Lung (tissue), 12 donors: Measurements from ENCODE around the gene MIPEP. TPM values are rescaled to one million over a fixed set of nuclear protein-coding genes. Genes with fewer than 3 reads are reported as not detected.

Experiments
- ATAC-seq: fragments of 200-7000 bp; cut with Tn5 transposase; one replicate; pipeline ENCODE4 v1.9.1; 2020; ENCODE audit warnings: moderate number of reproducible peaks; ENCODE audit not compliant: insufficient read depth, low FRiP score
- DNase-seq, 3 donors: peaks; one replicate each; pipeline ENCODE4 v3.0.0-alpha.2; 2013 to 2017
- H3K27ac ChIP-seq, 2 donors: one replicate each; pipeline ENCODE4 v1.5.1; 2013; ENCODE audit warnings: mild to moderate bottlenecking in 2 of 2, moderate library complexity in 2 of 2, control low read depth in 1 of 2, inconsistent platforms in 1 of 2, low read depth in 1 of 2, low read length in 1 of 2
- H3K27me3 ChIP-seq, 3 donors: one replicate each; pipeline ENCODE4 v1.5.1; 2013; ENCODE audit warnings: low read length in 2 of 3; ENCODE audit not compliant: control insufficient read depth in 3 of 3, insufficient read depth in 3 of 3
- H3K36me3 ChIP-seq, 4 donors: one replicate each; pipeline ENCODE4 v1.5.1; 2013; ENCODE audit warnings: low read length in 4 of 4, mild to moderate bottlenecking in 1 of 4, moderate library complexity in 1 of 4; ENCODE audit not compliant: control insufficient read depth in 4 of 4, insufficient read depth in 4 of 4
- H3K4me1 ChIP-seq, 5 donors: one replicate each; pipeline ENCODE4 v1.5.1; 2013; ENCODE audit warnings: low read length in 5 of 5, mild to moderate bottlenecking in 2 of 5, moderate library complexity in 1 of 5; ENCODE audit not compliant: control insufficient read depth in 5 of 5, insufficient read depth in 5 of 5
- H3K4me3 ChIP-seq: one replicate; pipeline ENCODE4 v1.5.1; 2013; ENCODE audit warnings: mild to moderate bottlenecking, control low read depth, moderate library complexity
- H3K9ac ChIP-seq, 2 donors: one replicate each; pipeline ENCODE4 v1.5.1; 2013; ENCODE audit warnings: low read length in 2 of 2, control low read depth in 1 of 2; ENCODE audit not compliant: insufficient read depth in 1 of 2
- H3K9me3 ChIP-seq, 4 donors: one replicate each; pipeline ENCODE4 v1.5.1; 2013; ENCODE audit warnings: low read length in 3 of 4, mild to moderate bottlenecking in 1 of 4, moderate library complexity in 1 of 4; ENCODE audit not compliant: control insufficient read depth in 4 of 4, insufficient read depth in 3 of 4
- WGBS, 2 donors: extraction: QIAGEN DNeasy Blood & Tissue Kit; methylation state at CpG; one replicate each; pipeline ENCODE4 v1.1.7; 2013; 5-methylcytosine and 5-hydroxymethylcytosine counted together
- polyA plus RNA-seq, 2 donors: library from polyadenylated mRNA; stranded (reverse); fragments of 200-250 nt; gene quantifications; one replicate each; pipeline ENCODE4 v1.2.1, GENCODE V29; 2013
- total RNA-seq, 2 donors: library from RNA; depleted of rRNA in 1 of 2; stranded (reverse); fragments of >200 nt in 1 of 2; gene quantifications; one replicate each; pipeline ENCODE4 v1.2.1, GENCODE V29; 2014 to 2021
- TF ChIP-seq, protein P1 (sequence below): IDR thresholded peaks from 2 replicates; pipeline ENCODE4 v1.5.1; 2012; ENCODE audit warnings: mild to moderate bottlenecking; ENCODE audit errors: control extremely low read depth, extremely low read depth
- donor health status: control.
- donor health status: control.
- donor health status: Bipolar disorder and iron deficiency.
- donor health status: healthy.
- donor health status: DM: yes; HTN: yes; CAD: no.

Gene MIPEP
- total and polyA plus RNA-seq, 4 donors: 12.9 to 35.1 (median 25.3) TPM

DNA sequence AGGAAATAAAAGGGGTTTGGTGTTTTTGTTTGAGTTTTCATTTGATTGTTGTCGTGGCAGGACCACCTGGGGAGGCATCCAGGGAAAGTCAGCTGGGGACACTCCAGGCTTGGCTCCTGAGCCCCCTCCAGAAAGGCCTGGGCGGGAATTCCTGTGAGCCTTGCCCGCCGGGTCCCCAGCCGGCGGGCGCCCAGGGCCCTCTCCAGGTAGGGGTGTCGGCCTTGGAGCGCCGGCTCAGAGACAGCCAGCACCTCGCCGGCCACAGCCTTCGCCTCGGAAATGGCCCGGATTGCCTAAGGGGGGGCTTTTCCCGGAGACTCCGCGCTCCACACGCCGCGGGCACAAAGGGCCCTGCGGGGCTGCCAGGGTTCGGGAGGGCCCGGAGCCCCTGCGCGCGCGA, 194.0 kb downstream of the MIPEP start:
- DNase-seq (no peak), ATAC-seq (no peak)
- Histone ChIP-seq H3K9ac (no peak overlapping the region), H3K27me3 (no peaks in the 10 kb centered on the region), H3K27ac (no peak overlapping the region), H3K9me3 (no peaks in the 10 kb centered on the region), H3K4me1 (peaks cover 0 to 26% (median 3%) of the 10 kb centered on the region in 5 donors), H3K4me3 (no peak overlapping the region), H3K36me3 (no peaks in the 10 kb centered on the region)
- TF ChIP-seq, protein P1, sequence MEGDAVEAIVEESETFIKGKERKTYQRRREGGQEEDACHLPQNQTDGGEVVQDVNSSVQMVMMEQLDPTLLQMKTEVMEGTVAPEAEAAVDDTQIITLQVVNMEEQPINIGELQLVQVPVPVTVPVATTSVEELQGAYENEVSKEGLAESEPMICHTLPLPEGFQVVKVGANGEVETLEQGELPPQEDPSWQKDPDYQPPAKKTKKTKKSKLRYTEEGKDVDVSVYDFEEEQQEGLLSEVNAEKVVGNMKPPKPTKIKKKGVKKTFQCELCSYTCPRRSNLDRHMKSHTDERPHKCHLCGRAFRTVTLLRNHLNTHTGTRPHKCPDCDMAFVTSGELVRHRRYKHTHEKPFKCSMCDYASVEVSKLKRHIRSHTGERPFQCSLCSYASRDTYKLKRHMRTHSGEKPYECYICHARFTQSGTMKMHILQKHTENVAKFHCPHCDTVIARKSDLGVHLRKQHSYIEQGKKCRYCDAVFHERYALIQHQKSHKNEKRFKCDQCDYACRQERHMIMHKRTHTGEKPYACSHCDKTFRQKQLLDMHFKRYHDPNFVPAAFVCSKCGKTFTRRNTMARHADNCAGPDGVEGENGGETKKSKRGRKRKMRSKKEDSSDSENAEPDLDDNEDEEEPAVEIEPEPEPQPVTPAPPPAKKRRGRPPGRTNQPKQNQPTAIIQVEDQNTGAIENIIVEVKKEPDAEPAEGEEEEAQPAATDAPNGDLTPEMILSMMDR: no peak
- WGBS, 2 donors: 86 to 87% methylated on average over 23 to 28 of the region's 28 CpGs

DNA sequence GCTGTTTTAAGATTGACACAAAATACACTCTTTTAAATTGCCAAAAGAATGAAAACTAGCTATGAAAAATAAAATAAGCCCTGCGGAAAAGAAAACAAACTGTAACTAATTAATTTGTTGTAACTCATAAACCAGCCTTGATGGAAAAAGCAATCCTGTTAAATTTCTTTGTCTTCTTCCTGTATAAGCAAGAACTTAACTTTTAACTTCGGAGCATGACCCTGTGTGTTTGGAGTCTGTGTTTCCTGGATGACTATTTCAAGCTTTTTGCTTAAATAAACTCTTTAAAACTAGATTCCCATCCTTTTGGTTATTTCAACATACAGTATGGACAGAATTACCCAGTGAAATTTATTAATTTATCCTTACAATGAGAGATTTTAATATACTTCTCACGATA, 196.4 kb downstream of the MIPEP start:
- TF ChIP-seq, protein P1: no peak
- Histone ChIP-seq H3K9ac (no peak overlapping the region), H3K4me1 (peaks cover 0 to 20% (median 3%) of the 10 kb centered on the region in 5 donors), H3K27me3 (no peaks in the 10 kb centered on the region), H3K4me3 (no peak overlapping the region), H3K27ac (no peak overlapping the region), H3K9me3 (no peaks in the 10 kb centered on the region), H3K36me3 (no peaks in the 10 kb centered on the region)
- WGBS, 2 donors: 76 to 78% methylated on average over 3 of the region's 3 CpGs
- ATAC-seq (no peak), DNase-seq (no peak)

DNA sequence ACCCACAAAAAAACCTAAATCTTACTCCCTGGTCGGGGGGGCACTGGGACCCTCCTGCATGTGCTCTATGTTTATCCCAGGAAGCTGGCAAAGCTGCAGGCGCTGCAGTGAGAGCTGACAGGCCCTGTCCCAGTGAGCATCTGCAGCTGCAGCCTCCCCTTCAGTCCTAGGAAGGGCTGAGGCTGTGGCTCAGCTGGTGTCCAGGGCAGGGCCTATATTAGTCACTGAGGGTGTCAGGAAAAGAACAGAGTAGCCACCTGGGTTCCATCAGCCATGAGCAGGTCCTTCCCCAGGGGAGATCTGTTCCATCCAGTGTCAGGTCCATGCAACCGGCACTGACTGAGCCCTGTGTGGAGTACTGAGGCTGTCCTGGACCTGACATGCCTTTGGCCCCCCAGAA, 198.5 kb downstream of the MIPEP start:
- no peak overlapping the region for H3K4me3 ChIP-seq
- WGBS, 2 donors: 85 to 89% methylated on average over 3 of the region's 3 CpGs
- ATAC-seq (no peak), DNase-seq (no peak)
- H3K36me3 ChIP-seq: no peaks in the 10 kb centered on the region
- H3K9ac ChIP-seq: no peak overlapping the region
- no peak overlapping the region for H3K27ac ChIP-seq
- H3K27me3 ChIP-seq: no peaks in the 10 kb centered on the region
- H3K4me1 ChIP-seq: peaks cover 0 to 10% (median 0%) of the 10 kb centered on the region in 5 donors
- H3K9me3 ChIP-seq: no peaks in the 10 kb centered on the region
- TF ChIP-seq, protein P1: no peak

DNA sequence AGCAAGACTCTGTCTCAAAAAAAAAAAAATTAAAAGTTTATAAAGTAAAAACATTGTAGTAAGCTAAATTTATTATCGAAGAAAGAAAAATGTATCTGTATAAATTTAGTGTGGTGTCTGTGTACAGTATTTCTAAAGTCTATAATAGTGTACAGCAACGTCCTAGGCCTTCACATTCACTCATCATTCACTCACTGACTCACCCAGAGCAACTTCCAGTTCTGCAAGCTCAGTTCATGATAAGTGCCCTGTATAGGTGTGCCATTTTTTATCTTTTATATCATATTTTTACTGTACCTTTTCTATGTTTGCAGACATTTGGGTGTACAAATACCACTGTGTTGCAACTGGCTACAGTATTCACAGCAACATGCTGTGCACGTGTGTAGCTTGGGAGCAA, 200.9 kb downstream of the MIPEP start:
- H3K27ac ChIP-seq: no peak overlapping the region
- TF ChIP-seq, protein P1: no peak
- 89 to 97% methylated on average over 3 of the region's 3 CpGs for WGBS, 2 donors
- no peak overlapping the region for H3K4me3 ChIP-seq
- peaks cover 0 to 2% (median 1%) of the 10 kb centered on the region in 4 donors for H3K9me3 ChIP-seq
- H3K9ac ChIP-seq: no peak overlapping the region
- ATAC-seq (no peak), DNase-seq (no peak)
- peaks cover 0 to 9% (median 0%) of the 10 kb centered on the region in 5 donors for H3K4me1 ChIP-seq
- no peaks in the 10 kb centered on the region for H3K27me3 ChIP-seq
- no peaks in the 10 kb centered on the region for H3K36me3 ChIP-seq
